A549 (cell line): Measurements from ENCODE around the gene BICRA. TPM values are rescaled to one million over a fixed set of nuclear protein-coding genes. Genes with fewer than 3 reads are reported as not detected.

Experiments
- ATAC-seq, 2 experiments: fragments of 200-7000 bp in 1 of 2; fragments of >200 bp in 1 of 2; cut with Nextera tagmentation in 1 of 2; cut with Tn5 transposase in 1 of 2; 3 replicates each; pipeline versions ENCODE4 v1.8.0 to v1.9.1; 2018 to 2020; ENCODE audit warnings: mild to moderate bottlenecking in 1 of 2, moderate library complexity in 1 of 2
- CTCF ChIA-PET: fragments of 300-600 bp; sonication (Branson Sonifier 250); formaldehyde crosslinking; extraction: SDS; loops from one replicate; lab custom pipeline; 2021; ENCODE audit warnings: antibody characterized with exemption, inconsistent platforms; lab: Yijun Ruan, JAX
- POLR2A ChIA-PET: fragments of 350-600 bp; formaldehyde crosslinking; extraction: SDS; loops from one replicate; lab custom pipeline; 2021; ENCODE audit warnings: antibody characterized with exemption, inconsistent platforms; lab: Yijun Ruan, JAX
- DNase-seq, 2 experiments: peaks; one replicate each; pipeline versions ENCODE4 v3.0.0 to v3.0.0-alpha.2; 2011 to 2016; ENCODE audit warnings: low read depth in 1 of 2, low spot score in 1 of 2
- FAIRE-seq: peaks from 2 replicates; lab custom pipeline; 2011; peaks lifted over from hg19 to GRCh38; lab: Jason Lieb, UNC
- H3K27ac ChIP-seq, 2 experiments: fragments of >200 bp; sonication (Bioruptor Twin); formaldehyde crosslinking; 3 replicates each; pipeline ENCODE4 v1.5.1; 2016 to 2017
- H3K4me1 ChIP-seq: fragments of >200 bp; sonication (Bioruptor Twin); formaldehyde crosslinking; 3 replicates; pipeline ENCODE4 v1.6.1; 2016
- H3K4me2 ChIP-seq: fragments of >200 bp; sonication (Bioruptor Twin); formaldehyde crosslinking; 3 replicates; pipeline ENCODE4 v1.6.1; 2016
- H3K4me3 ChIP-seq: fragments of >200 bp; sonication (Bioruptor Twin); formaldehyde crosslinking; 3 replicates; pipeline ENCODE4 v1.5.1; 2016
- H3K9me3 ChIP-seq: fragments of >200 bp; sonication (Bioruptor Twin); formaldehyde crosslinking; 3 replicates; pipeline ENCODE4 v1.6.1; 2016
- BCL3 ChIP-seq: fragments of >200 bp; sonication (Bioruptor Twin); formaldehyde crosslinking; IDR thresholded peaks from 3 replicates; pipeline ENCODE4 v1.6.1; 2016
- BHLHE40 ChIP-seq: IDR thresholded peaks from 2 replicates; pipeline ENCODE4 v1.6.1; 2012; ENCODE audit warnings: low read depth, low read length, inconsistent platforms
- CBX8 ChIP-seq: fragments of 200-600 bp; sonication (generic); IDR thresholded peaks from 2 replicates; pipeline ENCODE4 v1.6.1; 2016
- EHF ChIP-seq: fragments of 250-450 bp; sonication (Bioruptor Pico); IDR thresholded peaks from 2 replicates; pipeline ENCODE4 v1.5.0; 2020; ENCODE audit warnings: mild to moderate bottlenecking
- EHMT2 ChIP-seq: fragments of 200-600 bp; sonication (generic); IDR thresholded peaks from 2 replicates; pipeline ENCODE4 v1.6.1; 2016; ENCODE audit warnings: antibody characterized with exemption, low read depth, mild to moderate bottlenecking, moderate library complexity
- ELK1 ChIP-seq: fragments of 150-350 bp; IDR thresholded peaks from 2 replicates; pipeline ENCODE4 v1.6.1; 2014; ENCODE audit warnings: low read depth, mild to moderate bottlenecking, low read length
- EP300 ChIP-seq, 2 experiments: fragments of >200 bp; sonication (Bioruptor Twin); formaldehyde crosslinking; IDR thresholded peaks; 2 replicates in 1 of 2; 3 replicates in 1 of 2; pipeline ENCODE4 v1.6.1; 2016 to 2017
- ESRRA ChIP-seq: fragments of 150-350 bp; IDR thresholded peaks from 2 replicates; pipeline ENCODE4 v1.6.1; 2014; ENCODE audit warnings: mild to moderate bottlenecking, low read length, borderline replicate concordance
- FOSB ChIP-seq: fragments of 250-450 bp; sonication (Bioruptor Pico); IDR thresholded peaks from 2 replicates; pipeline ENCODE4 v1.5.0; 2020; ENCODE audit warnings: mild to moderate bottlenecking, moderate library complexity
- FOSL2 ChIP-seq, 2 experiments: fragments of 450-650 bp in 1 of 2; fragments of >200 bp in 1 of 2; sonication (Bioruptor Twin) in 1 of 2; formaldehyde crosslinking; IDR thresholded peaks; 2 replicates each; pipeline versions ENCODE4 v1.5.0 to v1.6.1; 2016 to 2020; ENCODE audit warnings: mild to moderate bottlenecking in 1 of 2, moderate library complexity in 1 of 2
- HDAC2 ChIP-seq: fragments of 200-600 bp; sonication (generic); IDR thresholded peaks from 2 replicates; pipeline ENCODE4 v1.6.1; 2016
- HEYL ChIP-seq: fragments of 250-450 bp; sonication (Bioruptor Pico); IDR thresholded peaks from 2 replicates; pipeline ENCODE4 v1.8.0; 2021; ENCODE audit warnings: mild to moderate bottlenecking, moderate library complexity
- HOXB13 ChIP-seq: fragments of 250-450 bp; sonication (Bioruptor Pico); IDR thresholded peaks from 2 replicates; pipeline ENCODE4 v1.5.0; 2020; ENCODE audit warnings: low read depth, mild to moderate bottlenecking, moderate library complexity
- HOXB5 ChIP-seq: fragments of 250-450 bp; sonication (Bioruptor Pico); IDR thresholded peaks from 2 replicates; pipeline ENCODE4 v1.5.0; 2020; ENCODE audit warnings: mild to moderate bottlenecking, moderate library complexity
- JUN ChIP-seq, 2 experiments: fragments of >200 bp; sonication (Bioruptor Twin); formaldehyde crosslinking; IDR thresholded peaks; 2 replicates in 1 of 2; 3 replicates in 1 of 2; pipeline ENCODE4 v1.6.1; 2016 to 2017
- JUNB ChIP-seq: fragments of >200 bp; sonication (Bioruptor Twin); formaldehyde crosslinking; IDR thresholded peaks from 2 replicates; pipeline ENCODE4 v1.6.1; 2016
- KDM5A ChIP-seq: fragments of 200-600 bp; sonication (generic); IDR thresholded peaks from 2 replicates; pipeline ENCODE4 v1.6.1; 2016; ENCODE audit warnings: antibody characterized with exemption, mild to moderate bottlenecking
- MAZ ChIP-seq: fragments of 150-350 bp; IDR thresholded peaks from 2 replicates; pipeline ENCODE4 v1.6.1; 2014; ENCODE audit warnings: antibody characterized with exemption, low read depth, low read length, borderline replicate concordance
- POLR2A ChIP-seq: IDR thresholded peaks from 2 replicates; pipeline ENCODE4 v1.6.1; 2012; ENCODE audit warnings: mild to moderate bottlenecking, low read length
- RAD21 ChIP-seq, 2 experiments: fragments of >200 bp in 1 of 2; sonication (Bioruptor Twin) in 1 of 2; formaldehyde crosslinking in 1 of 2; IDR thresholded peaks in 1 of 2; conservative IDR thresholded peaks in 1 of 2; 2 replicates in 1 of 2; 3 replicates in 1 of 2; pipeline ENCODE4 v1.6.1; 2012 to 2018; ENCODE audit warnings: inconsistent platforms in 1 of 2
- RFX5 ChIP-seq: fragments of 450-650 bp; IDR thresholded peaks from 2 replicates; pipeline ENCODE4 v1.7.1; 2014; ENCODE audit warnings: antibody characterized with exemption, mild to moderate bottlenecking, moderate library complexity
- SREBF2 ChIP-seq: fragments of 450-650 bp; IDR thresholded peaks from 2 replicates; pipeline ENCODE4 v1.6.1; 2014; ENCODE audit warnings: mild to moderate bottlenecking, moderate library complexity
- TFCP2L1 ChIP-seq: fragments of 250-450 bp; sonication (Bioruptor Pico); IDR thresholded peaks from 2 replicates; pipeline ENCODE4 v1.5.0; 2021; ENCODE audit warnings: mild to moderate bottlenecking
- ZC3H11A ChIP-seq: fragments of 450-650 bp; IDR thresholded peaks from 2 replicates; pipeline ENCODE4 v1.6.1; 2014; ENCODE audit warnings: antibody characterized with exemption, mild to moderate bottlenecking
- ZSCAN20 ChIP-seq: fragments of 250-450 bp; sonication (Bioruptor Pico); IDR thresholded peaks from 2 replicates; pipeline ENCODE4 v1.8.0; 2022; ENCODE audit warnings: mild to moderate bottlenecking, moderate library complexity
- WGBS: methylation state at CpG from one replicate; pipeline ENCODE4 v1.1.6; 2017; ENCODE audit errors: missing lambda C conversion rate; 5-methylcytosine and 5-hydroxymethylcytosine counted together
- polyA plus RNA-seq, 4 experiments: library from polyadenylated mRNA; depleted of rRNA in 3 of 4; stranded (reverse); fragments of >200 nt; fragmentation: RNase III in 1 of 4; extraction: RNeasy Plus Mini Kit Qiagen cat#74134 plus additional on column Dnase treatment in 1 of 4; gene quantifications; 2 replicates in 3 of 4; 3 replicates in 1 of 4; pipeline ENCODE4 v1.2.3, GENCODE V29; 2011 to 2017
- TF ChIP-seq, protein P1 (sequence below): fragments of 200-600 bp; sonication (generic); IDR thresholded peaks from 2 replicates; pipeline ENCODE4 v1.6.1; 2016; ENCODE audit warnings: antibody characterized with exemption, mild to moderate bottlenecking, moderate library complexity
- TF ChIP-seq, protein P2 (sequence below): IDR thresholded peaks from 2 replicates; pipeline ENCODE4 v1.6.1; 2012

Gene BICRA
- polyA plus RNA-seq, 2 of the 4 experiments (the other 2 are of a cell fraction), result 0.83 to 12.4 TPM

GRCh38 chr19:47719047-47719859 lies 110.3 kb downstream of the BICRA start (continued):
- TF ChIP-seq, protein P1, sequence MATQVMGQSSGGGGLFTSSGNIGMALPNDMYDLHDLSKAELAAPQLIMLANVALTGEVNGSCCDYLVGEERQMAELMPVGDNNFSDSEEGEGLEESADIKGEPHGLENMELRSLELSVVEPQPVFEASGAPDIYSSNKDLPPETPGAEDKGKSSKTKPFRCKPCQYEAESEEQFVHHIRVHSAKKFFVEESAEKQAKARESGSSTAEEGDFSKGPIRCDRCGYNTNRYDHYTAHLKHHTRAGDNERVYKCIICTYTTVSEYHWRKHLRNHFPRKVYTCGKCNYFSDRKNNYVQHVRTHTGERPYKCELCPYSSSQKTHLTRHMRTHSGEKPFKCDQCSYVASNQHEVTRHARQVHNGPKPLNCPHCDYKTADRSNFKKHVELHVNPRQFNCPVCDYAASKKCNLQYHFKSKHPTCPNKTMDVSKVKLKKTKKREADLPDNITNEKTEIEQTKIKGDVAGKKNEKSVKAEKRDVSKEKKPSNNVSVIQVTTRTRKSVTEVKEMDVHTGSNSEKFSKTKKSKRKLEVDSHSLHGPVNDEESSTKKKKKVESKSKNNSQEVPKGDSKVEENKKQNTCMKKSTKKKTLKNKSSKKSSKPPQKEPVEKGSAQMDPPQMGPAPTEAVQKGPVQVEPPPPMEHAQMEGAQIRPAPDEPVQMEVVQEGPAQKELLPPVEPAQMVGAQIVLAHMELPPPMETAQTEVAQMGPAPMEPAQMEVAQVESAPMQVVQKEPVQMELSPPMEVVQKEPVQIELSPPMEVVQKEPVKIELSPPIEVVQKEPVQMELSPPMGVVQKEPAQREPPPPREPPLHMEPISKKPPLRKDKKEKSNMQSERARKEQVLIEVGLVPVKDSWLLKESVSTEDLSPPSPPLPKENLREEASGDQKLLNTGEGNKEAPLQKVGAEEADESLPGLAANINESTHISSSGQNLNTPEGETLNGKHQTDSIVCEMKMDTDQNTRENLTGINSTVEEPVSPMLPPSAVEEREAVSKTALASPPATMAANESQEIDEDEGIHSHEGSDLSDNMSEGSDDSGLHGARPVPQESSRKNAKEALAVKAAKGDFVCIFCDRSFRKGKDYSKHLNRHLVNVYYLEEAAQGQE, result no peak
- TF ChIP-seq ZSCAN20 (CRISPR knock-in tag) (no peak), BCL3 (no peak), JUNB (no peak), ZC3H11A (no peak), FOSL2 (IDR thresholded peaks at IDR 0.05) (no peak), FOSL2 (CRISPR knock-in tag; IDR thresholded peaks at IDR 0.05) (peak; percentile 57), SREBF2 (no peak), POLR2A (no peak), EP300 (IDR thresholded peaks at IDR 0.05) (0 out of 5 replicates have a peak, but pooled peaks of 1 of the 2 experiments have one; percentile 20), EHF (CRISPR knock-in tag) (no peak), HDAC2 (no peak), TFCP2L1 (CRISPR knock-in tag) (no peak), RAD21 (conservative IDR thresholded peaks at IDR 0.05 in 1 of 2, IDR thresholded peaks at IDR 0.05 in 1 of 2) (no peak), ESRRA (no peak), EHMT2 (no peak), RFX5 (no peak)
- TF ChIP-seq, protein P2, sequence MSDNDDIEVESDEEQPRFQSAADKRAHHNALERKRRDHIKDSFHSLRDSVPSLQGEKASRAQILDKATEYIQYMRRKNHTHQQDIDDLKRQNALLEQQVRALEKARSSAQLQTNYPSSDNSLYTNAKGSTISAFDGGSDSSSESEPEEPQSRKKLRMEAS, result peak; percentile 99
- TF ChIP-seq, all 56 proteins: peak for 7

GRCh38 chr19:47720669-47721422 lies 111.9 kb downstream of the BICRA start:
- Histone ChIP-seq H3K27ac (peak overlapping the region; percentile 96 to 99; a peak in 4 of 6 replicates), H3K4me1 (peaks cover 64% of the 10 kb centered on the region), H3K9me3 (no peaks in the 10 kb centered on the region), H3K4me2 (no peak overlapping the region; the same call in 2 of the 3 replicates), H3K4me3 (no peak overlapping the region)
- no peak for DNase-seq
- 87% methylated on average over 14 of the region's 14 CpGs for WGBS
- peak; percentile 46 for FAIRE-seq
- POLR2A ChIA-PET, result no interaction called here
- CTCF ChIA-PET, result interaction anchor here (5.5 to 42.0 kb wide), 2 partner anchors 12 to 23 kb away, joined by 64 to 1389 read pairs; partner anchors contain the start of genes EHD2 and NOP53
- no peak for ATAC-seq
- TF ChIP-seq, protein P1, result no peak
- TF ChIP-seq JUN (IDR thresholded peaks at IDR 0.05), result no peak
- TF ChIP-seq JUNB, result no peak
- TF ChIP-seq ELK1, result no peak
- no peak for TF ChIP-seq ESRRA
- no peak for TF ChIP-seq BHLHE40
- no peak for TF ChIP-seq ZSCAN20 (CRISPR knock-in tag)
- TF ChIP-seq HOXB5 (CRISPR knock-in tag), result no peak
- TF ChIP-seq EHF (CRISPR knock-in tag), result no peak
- no peak for TF ChIP-seq HEYL (CRISPR knock-in tag)
- TF ChIP-seq KDM5A, result no peak
- TF ChIP-seq MAZ, result no peak
- TF ChIP-seq CBX8, result no peak
- no peak for TF ChIP-seq EP300 (IDR thresholded peaks at IDR 0.05)
- no peak for TF ChIP-seq FOSB (CRISPR knock-in tag)
- no peak for TF ChIP-seq FOSL2 (IDR thresholded peaks at IDR 0.05)
- no peak for TF ChIP-seq FOSL2 (CRISPR knock-in tag; IDR thresholded peaks at IDR 0.05)
- TF ChIP-seq HOXB13 (CRISPR knock-in tag), result no peak
